Calu3 (cell line): ENCODE measurements around the gene C21orf91. TPM values are rescaled to one million over a fixed set of nuclear protein-coding genes. Genes with fewer than 3 reads are reported as not detected.

Experiments used
- Bru-seq: library from RNA; stranded (reverse); fragments of 400-500 nt; gene quantifications from one replicate; lab custom pipeline; 2021; lab: Mats Ljungman, UMichigan
- BruChase-seq, 2 experiments: library from RNA; stranded (reverse); fragments of 400-500 nt; gene quantifications; one replicate each; lab custom pipeline; 2021; lab: Mats Ljungman, UMichigan
- BruUV-seq: library from RNA; stranded (reverse); fragments of 400-500 nt; replicated peaks from 2 replicates; lab custom pipeline; 2021; lab: Mats Ljungman, UMichigan
- CTCF ChIA-PET: fragments of 300-600 bp; sonication (Branson Sonifier 250); formaldehyde crosslinking; loops from one replicate; lab custom pipeline; 2022; ENCODE audit warnings: antibody characterized with exemption; lab: Charles Lee
- DNase-seq: peaks from one replicate; pipeline ENCODE4 v3.0.0; 2022
- H3K27ac Mint-ChIP-seq: one replicate; pipeline ENCODE4 v1.8.0; 2022; ENCODE audit warnings: mixed read lengths; ENCODE audit not compliant: unreplicated experiment
- H3K27me3 Mint-ChIP-seq: one replicate; pipeline ENCODE4 v1.8.0; 2022; ENCODE audit warnings: mixed read lengths; ENCODE audit not compliant: unreplicated experiment
- H3K36me3 Mint-ChIP-seq: one replicate; pipeline ENCODE4 v1.8.0; 2022; ENCODE audit warnings: mild to moderate bottlenecking, moderate library complexity, mixed read lengths; ENCODE audit not compliant: insufficient read depth, unreplicated experiment
- H3K4me1 Mint-ChIP-seq: one replicate; pipeline ENCODE4 v1.8.0; 2022; ENCODE audit warnings: mild to moderate bottlenecking, low read depth, mixed read lengths; ENCODE audit not compliant: unreplicated experiment
- H3K4me3 Mint-ChIP-seq: one replicate; pipeline ENCODE4 v1.8.0; 2022; ENCODE audit warnings: mild to moderate bottlenecking, low read depth, moderate library complexity, mixed read lengths; ENCODE audit not compliant: unreplicated experiment
- H3K9me3 Mint-ChIP-seq: one replicate; pipeline ENCODE4 v1.8.0; 2022; ENCODE audit warnings: low read depth, mixed read lengths; ENCODE audit not compliant: unreplicated experiment
- CTCF ChIP-seq: fragments of 200-600 bp; IDR thresholded peaks from one replicate; pipeline ENCODE4 v1.8.0; 2022; ENCODE audit warnings: antibody characterized with exemption; ENCODE audit not compliant: unreplicated experiment
- intact Hi-C: fragments of 100-400 bp; cut with micrococcal nuclease; formaldehyde crosslinking; loops from one replicate; pipeline ENCODE4 v1.10.0; 2022; ENCODE audit not compliant: unreplicated experiment
- long read RNA-seq: library from polyadenylated mRNA; stranded (forward); transcript quantifications from one replicate; pipeline ENCODE4 v2.0.0, GENCODE V29; 2022
- total RNA-seq: library from RNA; stranded (reverse); gene quantifications from 2 replicates; pipeline ENCODE4 v1.2.3, GENCODE V29; 2022

The C21orf91 gene
- total RNA-seq (9.6 and 10.6 TPM in 2 replicates), Bru-seq, nascent RNA (percentile 73 among the genes with signal in this experiment), BruChase-seq, experiment 1, labeled RNA remaining after a 6-hour chase (percentile 49 among the genes with signal in this experiment), BruChase-seq, experiment 2, labeled RNA remaining after a 2-hour chase (percentile 66 among the genes with signal in this experiment)
- long read RNA-seq, full-length matches to known transcripts = 6 of 7 reads
- long read RNA-seq, partial matches to known transcripts = 1 of 7 reads
- long read RNA-seq, other reads (novel, unspliced or antisense) = 0 of 7 reads

- intact Hi-C loops = loop anchor here (10.0 kb wide), 1 partner anchor 134 kb away; no protein-coding TSS in a partner anchor
- H3K4me1 Mint-ChIP-seq = no peaks in the 10 kb centered on the region
- peaks cover 21% of the 10 kb centered on the region for H3K36me3 Mint-ChIP-seq
- DNase-seq = peak; percentile 81
- TF ChIP-seq CTCF = no peak
- H3K4me3 Mint-ChIP-seq = peak within 1 kb of the TSS; percentile 86
- no TSS peak for BruUV-seq
- no peaks in the 10 kb centered on the region for H3K9me3 Mint-ChIP-seq
- CTCF ChIA-PET = no interaction called here
- peak within 1 kb of the TSS; percentile 100 for H3K27ac Mint-ChIP-seq
- H3K27me3 Mint-ChIP-seq = no peaks in the 10 kb centered on the region
These were observed at the start of gene C21orf91 for GRCh38 chr21:17819114-17819876. Gene C21orf91, minus strand, starts transcription at chr21:17819356. Its CDS starts 1,038 bp downstream, at chr21:17818318.

GRCh38 chr21:17866590-17866989 is 47.4 kb upstream of the C21orf91 start:
- H3K4me3 Mint-ChIP-seq = no peak overlapping the region

GRCh38 chr21:17859661-17860060 is 40.5 kb upstream of the C21orf91 start:
- Mint-ChIP-seq H3K36me3 (no peaks in the 10 kb centered on the region), H3K9me3 (no peaks in the 10 kb centered on the region), H3K27ac (no peak overlapping the region), H3K4me1 (no peaks in the 10 kb centered on the region), H3K4me3 (no peak overlapping the region), H3K27me3 (peaks cover 28% of the 10 kb centered on the region)
- BruUV-seq = no TSS peak
- no peak for TF ChIP-seq CTCF
- CTCF ChIA-PET = no interaction called here
- DNase-seq = no peak
- intact Hi-C loops = no loop called here

More at GRCh38 chr21:17866590-17866989, 47.4 kb upstream of the C21orf91 start:
- TF ChIP-seq CTCF = no peak
- peaks cover 3% of the 10 kb centered on the region for H3K36me3 Mint-ChIP-seq
- intact Hi-C loops = no loop called here
- H3K27ac Mint-ChIP-seq = no peak overlapping the region
- no TSS peak for BruUV-seq
- H3K27me3 Mint-ChIP-seq = peaks cover 1% of the 10 kb centered on the region
- CTCF ChIA-PET = no interaction called here
- H3K9me3 Mint-ChIP-seq = no peaks in the 10 kb centered on the region
- DNase-seq = no peak
- no peaks in the 10 kb centered on the region for H3K4me1 Mint-ChIP-seq

GRCh38 chr21:17858747-17859146 is 39.6 kb upstream of the C21orf91 start:
- DNase-seq = no peak
- Mint-ChIP-seq H3K4me1 (no peaks in the 10 kb centered on the region), H3K27me3 (peaks cover 28% of the 10 kb centered on the region), H3K4me3 (no peak overlapping the region), H3K9me3 (no peaks in the 10 kb centered on the region), H3K36me3 (no peaks in the 10 kb centered on the region), H3K27ac (no peak overlapping the region)
- BruUV-seq = no TSS peak
- intact Hi-C loops = no loop called here
- TF ChIP-seq CTCF = no peak
- CTCF ChIA-PET = no interaction called here
